Stomach (tissue), 4 donors: Measurements from ENCODE around the gene SLC37A1.

ENCODE experiments used
- CTCF ChIP-seq, 7 experiments: fragments of 450-650 bp in 4 of 7; fragments of 200-600 bp in 3 of 7; sonication (generic) in 3 of 7; IDR thresholded peaks; one replicate each; pipeline ENCODE4 v1.5.1; 2016 to 2019; ENCODE audit warnings: antibody characterized with exemption in 7 of 7, control low read depth in 2 of 7, mild to moderate bottlenecking in 1 of 7
- POLR2AphosphoS5 ChIP-seq, 3 donors: sonication (generic); formaldehyde crosslinking; IDR thresholded peaks; one replicate each; pipeline ENCODE4 v1.6.1; 2016; ENCODE audit warnings: antibody characterized with exemption in 3 of 3

GRCh38 chr21:42623694-42624093 is 110.0 kb downstream of the SLC37A1 start:
- no peak for TF ChIP-seq POLR2AphosphoS5 (IDR thresholded peaks at IDR 0.05)
- TF ChIP-seq CTCF (IDR thresholded peaks at IDR 0.05): no peak
